ENCODE data around the gene PXN. TPM values are rescaled to one million over a fixed set of nuclear protein-coding genes. Genes with fewer than 3 reads are reported as not detected.
A peak's percentile ranks its signal among the peaks of the same experiment; 100 is the strongest.

Gene PXN
- total and polyA plus RNA-seq, 2 of the 13 experiments (the other 11 are each of a cell fraction or from before 2014, with no cell fraction given): 13.6 to 14.2 TPM

GRCh38 chr12:120266180-120266870 is 795 bp upstream of the PXN start (continued):
- TF ChIP-seq FLYWCH1 (CRISPR knock-in tag; IDR thresholded peaks at IDR 0.05) (no peak), RXRA (CRISPR knock-in tag; IDR thresholded peaks at IDR 0.05) (0 out of 2 replicates have a peak, but pooled peaks have one; percentile 3), ZNF563 (CRISPR knock-in tag; IDR thresholded peaks at IDR 0.05) (no peak), TAF1 (CRISPR knock-in tag; IDR thresholded peaks at IDR 0.05) (peak; percentile 3; the same call in 1 of the 2 replicates), ZBTB25 (CRISPR knock-in tag; IDR thresholded peaks at IDR 0.05) (no peak), ZZZ3 (CRISPR knock-in tag; IDR thresholded peaks at IDR 0.05; ENCODE audit: borderline replicate concordance) (no peak), CAMTA2 (CRISPR knock-in tag; IDR thresholded peaks at IDR 0.05; ENCODE audit: borderline replicate concordance) (no peak), MTA1 (CRISPR knock-in tag; IDR thresholded peaks at IDR 0.05; ENCODE audit: borderline replicate concordance) (0 out of 2 replicates have a peak, but pooled peaks have one; percentile 5), FOXP1 (IDR thresholded peaks at IDR 0.05) (no peak), FOXP1 (CRISPR knock-in tag; IDR thresholded peaks at IDR 0.05) (no peak), SOX6 (IDR thresholded peaks at IDR 0.05) (no peak), SOX6 (CRISPR knock-in tag; IDR thresholded peaks at IDR 0.05) (no peak), ZNF749 (CRISPR knock-in tag; IDR thresholded peaks at IDR 0.05; ENCODE audit: borderline replicate concordance) (no peak), XRCC5 (optimal IDR thresholded peaks at IDR 0.05; ENCODE audit: low read length) (no peak), ONECUT2 (CRISPR knock-in tag; IDR thresholded peaks at IDR 0.05) (no peak), MEIS1 (CRISPR knock-in tag; IDR thresholded peaks at IDR 0.05; ENCODE audit: borderline replicate concordance) (peak; percentile 39; the same call in 1 of the 2 replicates), ZNF720 (CRISPR knock-in tag; IDR thresholded peaks at IDR 0.05) (no peak), ZNF670 (CRISPR knock-in tag; IDR thresholded peaks at IDR 0.05; ENCODE audit: borderline replicate concordance) (peak; percentile 57; the same call in 1 of the 2 replicates), SRF (IDR thresholded peaks at IDR 0.05; ENCODE audit: low read depth, low read length) (no peak), DNMT1 (CRISPR knock-in tag; IDR thresholded peaks at IDR 0.05) (no peak), NAIF1 (CRISPR knock-in tag; IDR thresholded peaks at IDR 0.05; ENCODE audit: borderline replicate concordance) (no peak), NR2F6 (IDR thresholded peaks at IDR 0.05) (0 out of 2 replicates have a peak, but pooled peaks have one; percentile 5), NR2F6 (CRISPR knock-in tag; IDR thresholded peaks at IDR 0.05) (no peak), HNRNPUL1 (IDR thresholded peaks at IDR 0.05; ENCODE audit: low read depth, low read length) (no peak), MAFG (CRISPR knock-in tag; IDR thresholded peaks at IDR 0.05) (no peak), ZNF282 (IDR thresholded peaks at IDR 0.05; ENCODE audit: partially characterized antibody) (no peak), ZNF513 (CRISPR knock-in tag; conservative IDR thresholded peaks at IDR 0.05) (no peak), ZBTB7B (CRISPR knock-in tag; IDR thresholded peaks at IDR 0.05) (no peak)
- TF ChIP-seq, protein P1, sequence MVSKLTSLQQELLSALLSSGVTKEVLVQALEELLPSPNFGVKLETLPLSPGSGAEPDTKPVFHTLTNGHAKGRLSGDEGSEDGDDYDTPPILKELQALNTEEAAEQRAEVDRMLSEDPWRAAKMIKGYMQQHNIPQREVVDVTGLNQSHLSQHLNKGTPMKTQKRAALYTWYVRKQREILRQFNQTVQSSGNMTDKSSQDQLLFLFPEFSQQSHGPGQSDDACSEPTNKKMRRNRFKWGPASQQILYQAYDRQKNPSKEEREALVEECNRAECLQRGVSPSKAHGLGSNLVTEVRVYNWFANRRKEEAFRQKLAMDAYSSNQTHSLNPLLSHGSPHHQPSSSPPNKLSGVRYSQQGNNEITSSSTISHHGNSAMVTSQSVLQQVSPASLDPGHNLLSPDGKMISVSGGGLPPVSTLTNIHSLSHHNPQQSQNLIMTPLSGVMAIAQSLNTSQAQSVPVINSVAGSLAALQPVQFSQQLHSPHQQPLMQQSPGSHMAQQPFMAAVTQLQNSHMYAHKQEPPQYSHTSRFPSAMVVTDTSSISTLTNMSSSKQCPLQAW (CRISPR knock-in tag; IDR thresholded peaks at IDR 0.05): 0 out of 2 replicates have a peak, but pooled peaks have one; percentile 34

Data from HepG2 (cell line).